22Rv1 (cell line): ENCODE results near the gene TNNT3.
"Not testable (repeated sequence)": the region's sequence is repeated elsewhere in the genome, so short reads cannot be mapped to it uniquely, and the experiment has no call there.

ENCODE experiments used
- H3K27ac ChIP-seq: fragments of 450-650 bp; 2 replicates; pipeline ENCODE4 v1.5.1; 2017
- ZFX ChIP-seq: fragments of 450-650 bp; IDR thresholded peaks from 2 replicates; pipeline ENCODE4 v1.6.1; 2017; ENCODE audit warnings: antibody characterized with exemption, borderline replicate concordance
- TF ChIP-seq, protein P1 (sequence below): fragments of 450-650 bp; IDR thresholded peaks from 2 replicates; pipeline ENCODE4 v1.5.1; 2017; ENCODE audit warnings: mild to moderate bottlenecking

The TNNT3 gene

GRCh38 chr11:1919391-1920127 lies at the start of gene TNNT3:
TSS of gene TNNT3 (plus strand) at chr11:1919703. CDS start at chr11:1922875, 3,172 bp downstream.
- TF ChIP-seq, protein P1, sequence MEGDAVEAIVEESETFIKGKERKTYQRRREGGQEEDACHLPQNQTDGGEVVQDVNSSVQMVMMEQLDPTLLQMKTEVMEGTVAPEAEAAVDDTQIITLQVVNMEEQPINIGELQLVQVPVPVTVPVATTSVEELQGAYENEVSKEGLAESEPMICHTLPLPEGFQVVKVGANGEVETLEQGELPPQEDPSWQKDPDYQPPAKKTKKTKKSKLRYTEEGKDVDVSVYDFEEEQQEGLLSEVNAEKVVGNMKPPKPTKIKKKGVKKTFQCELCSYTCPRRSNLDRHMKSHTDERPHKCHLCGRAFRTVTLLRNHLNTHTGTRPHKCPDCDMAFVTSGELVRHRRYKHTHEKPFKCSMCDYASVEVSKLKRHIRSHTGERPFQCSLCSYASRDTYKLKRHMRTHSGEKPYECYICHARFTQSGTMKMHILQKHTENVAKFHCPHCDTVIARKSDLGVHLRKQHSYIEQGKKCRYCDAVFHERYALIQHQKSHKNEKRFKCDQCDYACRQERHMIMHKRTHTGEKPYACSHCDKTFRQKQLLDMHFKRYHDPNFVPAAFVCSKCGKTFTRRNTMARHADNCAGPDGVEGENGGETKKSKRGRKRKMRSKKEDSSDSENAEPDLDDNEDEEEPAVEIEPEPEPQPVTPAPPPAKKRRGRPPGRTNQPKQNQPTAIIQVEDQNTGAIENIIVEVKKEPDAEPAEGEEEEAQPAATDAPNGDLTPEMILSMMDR = no peak
- no peak for TF ChIP-seq ZFX
- H3K27ac ChIP-seq = no peak within 1 kb of the TSS

DNA sequence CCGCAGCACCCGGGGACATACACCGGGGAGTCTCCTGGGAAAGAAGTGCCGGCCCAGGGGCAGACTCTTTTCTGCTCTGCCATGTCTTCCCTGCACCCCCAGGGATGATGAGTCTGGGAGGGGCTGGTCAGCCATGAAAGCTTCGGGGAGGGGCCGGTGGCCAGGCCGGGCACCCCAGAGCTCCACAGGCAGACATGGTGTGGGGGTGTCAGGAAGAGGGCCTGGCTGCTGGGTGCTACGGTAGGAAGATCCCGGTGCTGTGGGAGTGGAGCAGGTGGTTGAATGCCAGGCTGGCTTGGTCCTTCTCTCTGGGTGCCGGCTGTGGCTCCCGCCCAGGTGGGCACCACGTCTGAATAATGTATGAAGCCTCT lies 49.2 kb upstream of the TNNT3 start:
- no peak for TF ChIP-seq ZFX
- TF ChIP-seq, protein P1 = no peak
- H3K27ac ChIP-seq = no peak overlapping the region

DNA sequence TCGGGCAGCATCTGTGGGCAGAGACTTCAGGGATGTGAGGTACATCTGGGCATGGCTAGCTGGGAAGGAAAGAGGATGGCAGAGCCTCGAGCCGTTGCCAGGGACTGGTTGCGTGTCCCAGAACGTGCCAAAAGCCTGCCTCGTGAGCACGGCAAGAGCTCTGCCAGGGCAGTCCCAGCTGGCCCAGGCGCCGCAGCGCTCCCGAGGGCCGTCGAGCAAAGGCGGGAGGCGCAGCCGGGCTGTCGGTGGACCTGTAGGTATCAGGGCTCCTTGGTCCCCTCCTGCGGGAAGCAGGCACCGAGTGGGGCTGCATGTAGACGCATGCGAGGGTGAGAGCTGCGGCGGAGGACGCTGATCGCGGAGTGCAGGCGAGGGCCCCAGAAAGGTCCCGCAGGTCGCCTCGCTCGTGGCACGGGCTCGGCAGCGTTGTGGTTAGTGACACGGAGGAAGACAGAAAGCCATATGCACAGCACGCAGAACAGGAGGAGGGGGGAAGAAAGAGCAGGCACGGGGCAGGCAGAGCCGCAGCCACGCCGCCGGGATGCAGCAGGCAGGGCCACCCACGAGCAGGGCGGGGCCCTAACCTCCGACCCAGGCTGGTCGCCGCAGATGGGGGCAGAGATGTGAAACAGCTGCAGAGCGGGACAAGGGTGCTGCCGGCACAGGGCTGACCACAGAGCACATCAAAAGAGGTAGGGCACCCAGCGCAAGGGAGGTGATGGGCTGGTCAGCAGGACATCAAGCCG lies 48.6 kb upstream of the TNNT3 start:
- no peak overlapping the region for H3K27ac ChIP-seq
- TF ChIP-seq ZFX = no peak
- TF ChIP-seq, protein P1 = no peak

GRCh38 chr11:1871531-1871930 lies 48.0 kb upstream of the TNNT3 start:
- no peak overlapping the region for H3K27ac ChIP-seq
- TF ChIP-seq, protein P1 = no peak
- no peak for TF ChIP-seq ZFX

- no peak for TF ChIP-seq ZFX
- TF ChIP-seq, protein P1 = no peak
- H3K27ac ChIP-seq = no peak overlapping the region
These were observed 47.1 kb upstream of the TNNT3 start for GRCh38 chr11:1872267-1872985.

- H3K27ac ChIP-seq = no peak overlapping the region
- no peak for TF ChIP-seq ZFX
- TF ChIP-seq, protein P1 = no peak
These were observed 46.3 kb upstream of the TNNT3 start for GRCh38 chr11:1873048-1873812.

DNA sequence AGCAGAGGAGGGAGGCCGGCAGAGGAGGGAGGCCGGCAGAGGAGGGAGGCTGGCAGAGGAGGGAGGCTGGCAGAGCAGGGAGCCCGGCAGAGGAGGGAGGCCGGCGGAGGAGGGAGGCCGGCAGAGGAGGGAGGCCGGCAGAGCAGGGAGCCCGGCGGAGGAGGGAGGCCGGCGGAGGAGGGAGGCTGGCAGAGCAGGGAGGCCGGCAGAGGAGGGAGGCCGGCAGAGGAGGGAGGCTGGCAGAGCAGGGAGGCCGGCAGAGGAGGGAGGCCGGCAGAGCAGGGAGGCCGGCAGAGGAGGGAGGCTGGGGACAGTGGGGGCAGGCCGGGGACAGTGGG lies 45.7 kb upstream of the TNNT3 start:
- not testable (repeated sequence) for H3K27ac ChIP-seq

- H3K27ac ChIP-seq = not testable (repeated sequence)
These were observed 44.9 kb upstream of the TNNT3 start for GRCh38 chr11:1874441-1875092.
